DMS114 treated with DMSO at 0.1 percent for 48 hours (cell line): Measurements from ENCODE around the gene DIPK1A.

Source experiments
- DNase-seq: peaks from one replicate; lab custom pipeline; 2025; ENCODE audit not compliant: unreplicated experiment; lab: John Stamatoyannopoulos, UW

The DIPK1A gene

GRCh38 chr1:92805216-92805615, 156.0 kb downstream of the DIPK1A start:
- DNase-seq, result no peak

GRCh38 chr1:92804721-92805201, 156.5 kb downstream of the DIPK1A start:
- DNase-seq, result peak; percentile 8

GRCh38 chr1:92803140-92803887, 157.9 kb downstream of the DIPK1A start:
- DNase-seq, result no peak

- no peak for DNase-seq
Measured at GRCh38 chr1:92797961-92798360, 163.3 kb downstream of the DIPK1A start.

GRCh38 chr1:92797297-92797696, 164.0 kb downstream of the DIPK1A start:
- DNase-seq, result no peak

- DNase-seq, result no peak
Measured at GRCh38 chr1:92795166-92795565, 166.1 kb downstream of the DIPK1A start.

- no peak for DNase-seq
Measured at GRCh38 chr1:92792340-92792782, 168.9 kb downstream of the DIPK1A start.
